Upper lobe of right lung (tissue), 1 donor: ENCODE data around the gene JTB. TPM values are rescaled to one million over a fixed set of nuclear protein-coding genes. Genes with fewer than 3 reads are reported as not detected.
A peak's percentile ranks its signal among the peaks of the same experiment; 100 is the strongest.
"Not testable (repeated sequence)": the region's sequence is repeated elsewhere in the genome, so short reads cannot be mapped to it uniquely, and the experiment has no call there.

ENCODE experiments used
- ATAC-seq: fragments of 200-7000 bp; cut with Tn5 transposase; one replicate; pipeline ENCODE4 v1.9.1; 2020; ENCODE audit warnings: mild to moderate bottlenecking, moderate library complexity
- DNase-seq: peaks from one replicate; pipeline ENCODE4 v3.0.0-alpha.2; 2020
- H3K27ac ChIP-seq: fragments of 200-600 bp; one replicate; pipeline ENCODE4 v1.8.0; 2022
- H3K27me3 ChIP-seq: fragments of 200-600 bp; one replicate; pipeline ENCODE4 v1.8.0; 2022; ENCODE audit warnings: mild to moderate bottlenecking
- H3K36me3 ChIP-seq: fragments of 200-600 bp; one replicate; pipeline ENCODE4 v1.8.0; 2022
- H3K4me1 ChIP-seq: fragments of 200-600 bp; one replicate; pipeline ENCODE4 v1.8.0; 2022
- H3K4me3 ChIP-seq: fragments of 200-600 bp; one replicate; pipeline ENCODE4 v1.8.0; 2022; ENCODE audit warnings: mild to moderate bottlenecking
- H3K9me3 ChIP-seq: fragments of 200-600 bp; one replicate; pipeline ENCODE4 v1.8.0; 2022
- CTCF ChIP-seq: fragments of 200-600 bp; IDR thresholded peaks from one replicate; pipeline ENCODE4 v1.8.0; 2022; ENCODE audit warnings: antibody characterized with exemption
- intact Hi-C: fragments of 100-400 bp; cut with DNase I; formaldehyde crosslinking; loops from one replicate; pipeline ENCODE4 v1.11.0; 2022
- long read RNA-seq: library from polyadenylated mRNA; unstranded; transcript quantifications from one replicate; pipeline ENCODE4 v2.0.0, GENCODE V29; 2021
- total RNA-seq: library from RNA; stranded (reverse); fragmentation: NEBNext Ultra II Directional; extraction: Animal tissue kit (Norgen Biotek cat#: 25700); gene quantifications from one replicate; pipeline ENCODE4 v1.2.1, GENCODE V29; 2021
- donor health status: DM: no; HTN: yes; CAD: no; lungs with severe emphysema.

The JTB gene
- total RNA-seq: 129 TPM
- long read RNA-seq, transcript JTB-201 (5 exons, 1,287 nt): major isoform, 100 of 113 reads
- long read RNA-seq, transcript JTB-203 (4 exons, 1,216 nt): minor isoform, 5 of 113 reads
- long read RNA-seq, partial matches to known transcripts: 4 of 113 reads
- long read RNA-seq, other reads (novel, unspliced or antisense): 4 of 113 reads

- Histone ChIP-seq H3K36me3 (peaks cover 47% of the 10 kb centered on the region), H3K9me3 (no peaks in the 10 kb centered on the region), H3K4me1 (peaks cover 17% of the 10 kb centered on the region), H3K4me3 (peak within 1 kb of the TSS; percentile 100), H3K27me3 (no peaks in the 10 kb centered on the region), H3K27ac (peak within 1 kb of the TSS; percentile 95)
- DNase-seq: peak; percentile 95
- TF ChIP-seq CTCF: no peak
- ATAC-seq: peak; percentile 97
- intact Hi-C loops: no loop called here
Observed at GRCh38 chr1:153977250-153978240, at the start of gene JTB. Gene JTB (minus strand): TSS chr1:153977674. CDS start chr1:153977252, 422 bp downstream.

- ATAC-seq: no peak
- DNase-seq: no peak
- no peaks in the 10 kb centered on the region for H3K9me3 ChIP-seq
- intact Hi-C loops: no loop called here
- no peak for TF ChIP-seq CTCF
- H3K4me1 ChIP-seq: no peaks in the 10 kb centered on the region
- H3K4me3 ChIP-seq: no peak overlapping the region
- no peaks in the 10 kb centered on the region for H3K36me3 ChIP-seq
- no peaks in the 10 kb centered on the region for H3K27me3 ChIP-seq
- H3K27ac ChIP-seq: no peak overlapping the region
Observed at GRCh38 chr1:154019940-154020339, 42.5 kb upstream of the JTB start.

GRCh38 chr1:154019269-154019668, 41.8 kb upstream of the JTB start:
- intact Hi-C loops: no loop called here
- Histone ChIP-seq H3K27me3 (no peaks in the 10 kb centered on the region), H3K9me3 (no peaks in the 10 kb centered on the region), H3K4me3 (no peak overlapping the region), H3K27ac (no peak overlapping the region), H3K36me3 (no peaks in the 10 kb centered on the region), H3K4me1 (no peaks in the 10 kb centered on the region)
- ATAC-seq (no peak), DNase-seq (no peak)
- TF ChIP-seq CTCF: no peak

GRCh38 chr1:154014154-154014907, 36.9 kb upstream of the JTB start:
- Histone ChIP-seq H3K27ac (no peak overlapping the region), H3K36me3 (no peaks in the 10 kb centered on the region), H3K9me3 (no peaks in the 10 kb centered on the region), H3K4me1 (no peaks in the 10 kb centered on the region), H3K4me3 (no peak overlapping the region), H3K27me3 (no peaks in the 10 kb centered on the region)
- no peak for TF ChIP-seq CTCF
- no peak for ATAC-seq
- intact Hi-C loops: no loop called here
- no peak for DNase-seq

- H3K4me1 ChIP-seq, H3K27me3 ChIP-seq, H3K36me3 ChIP-seq, intact Hi-C loops, ATAC-seq, H3K27ac ChIP-seq, H3K4me3 ChIP-seq, H3K9me3 ChIP-seq, DNase-seq: not testable (repeated sequence)
Observed at GRCh38 chr1:154012543-154012942, 35.1 kb upstream of the JTB start.
